ENCODE data around the gene APOBR.
"Not testable (repeated sequence)": the region's sequence is repeated elsewhere in the genome, so short reads cannot be mapped to it uniquely, and the experiment has no call there.

Gene APOBR

GRCh38 chr16:28526201-28527099, 32.0 kb downstream of the APOBR start:
- in situ Hi-C loops (cut with MboI; ENCODE audit: low sequenced_read_pairs) = no loop called here

- in situ Hi-C loops (cut with MboI; ENCODE audit: low sequenced_read_pairs) = not testable (repeated sequence)
Measured at GRCh38 chr16:28527100-28527785, 32.8 kb downstream of the APOBR start.

DNA sequence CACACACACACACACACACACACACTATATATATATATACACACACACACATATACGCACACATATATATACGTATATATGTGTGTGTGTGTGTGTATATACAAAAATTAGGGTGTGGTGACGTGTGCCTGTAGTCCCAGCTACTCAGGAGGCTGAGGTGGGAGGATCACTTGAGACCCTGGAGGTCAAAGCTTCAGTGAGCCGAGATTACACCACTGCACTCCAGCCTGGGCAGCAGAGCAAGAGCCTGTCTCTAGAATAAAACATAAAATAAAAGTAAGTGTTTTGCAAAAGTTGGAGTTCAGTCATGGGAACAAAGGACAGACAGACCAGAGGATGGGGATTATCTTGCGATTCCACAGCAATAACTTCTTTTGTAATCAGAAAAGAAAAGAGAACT, 33.5 kb downstream of the APOBR start:
- in situ Hi-C loops (cut with MboI; ENCODE audit: low sequenced_read_pairs) = no loop called here

DNA sequence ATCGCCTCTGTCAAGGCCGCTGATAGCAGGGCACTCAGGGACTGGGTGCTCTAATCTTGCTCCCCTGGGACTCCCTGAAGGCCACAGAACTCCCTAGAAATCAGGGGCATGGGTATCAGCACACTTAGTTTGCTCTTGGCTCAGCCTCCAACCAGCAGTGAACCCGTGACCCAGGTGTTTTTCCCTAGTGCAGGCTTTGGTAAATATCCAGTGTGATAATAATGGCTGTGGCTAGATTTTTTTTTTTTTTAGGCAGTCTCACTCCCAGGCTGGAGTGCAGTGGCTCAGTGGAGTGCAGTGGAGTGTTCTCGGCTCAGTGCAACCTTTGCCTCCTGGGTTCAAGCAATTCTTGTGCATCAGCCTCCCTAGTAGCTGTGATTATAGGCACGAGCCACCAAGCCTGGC, 34.0 kb downstream of the APOBR start:
- in situ Hi-C loops (cut with MboI; ENCODE audit: low sequenced_read_pairs) = no loop called here

DNA sequence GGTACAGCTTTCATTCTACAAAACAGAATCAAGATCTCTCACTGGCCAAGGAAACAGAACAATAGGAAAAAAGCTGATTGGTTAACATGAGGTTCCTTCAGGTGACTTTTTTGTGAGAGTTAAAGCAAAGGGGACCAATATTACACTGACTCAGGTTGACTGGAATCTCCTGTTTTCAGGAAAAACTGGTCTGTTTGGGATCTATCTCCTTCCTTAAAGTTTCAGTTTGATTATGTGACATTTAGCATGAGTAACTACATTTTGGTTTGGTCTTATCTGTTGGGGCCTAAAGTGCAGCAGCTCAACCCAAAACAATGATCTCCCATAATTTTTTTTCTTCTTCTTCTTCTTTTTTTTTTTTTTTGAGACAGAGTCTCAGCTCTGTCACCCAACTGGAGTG, 34.7 kb downstream of the APOBR start:
- in situ Hi-C loops (cut with MboI; ENCODE audit: low sequenced_read_pairs) = no loop called here

- in situ Hi-C loops (cut with MboI; ENCODE audit: low sequenced_read_pairs) = no loop called here
Measured at GRCh38 chr16:28531777-28532744, 37.6 kb downstream of the APOBR start.

- in situ Hi-C loops (cut with MboI; ENCODE audit: low sequenced_read_pairs) = no loop called here
Measured at GRCh38 chr16:28532940-28533647, 38.7 kb downstream of the APOBR start.

DNA sequence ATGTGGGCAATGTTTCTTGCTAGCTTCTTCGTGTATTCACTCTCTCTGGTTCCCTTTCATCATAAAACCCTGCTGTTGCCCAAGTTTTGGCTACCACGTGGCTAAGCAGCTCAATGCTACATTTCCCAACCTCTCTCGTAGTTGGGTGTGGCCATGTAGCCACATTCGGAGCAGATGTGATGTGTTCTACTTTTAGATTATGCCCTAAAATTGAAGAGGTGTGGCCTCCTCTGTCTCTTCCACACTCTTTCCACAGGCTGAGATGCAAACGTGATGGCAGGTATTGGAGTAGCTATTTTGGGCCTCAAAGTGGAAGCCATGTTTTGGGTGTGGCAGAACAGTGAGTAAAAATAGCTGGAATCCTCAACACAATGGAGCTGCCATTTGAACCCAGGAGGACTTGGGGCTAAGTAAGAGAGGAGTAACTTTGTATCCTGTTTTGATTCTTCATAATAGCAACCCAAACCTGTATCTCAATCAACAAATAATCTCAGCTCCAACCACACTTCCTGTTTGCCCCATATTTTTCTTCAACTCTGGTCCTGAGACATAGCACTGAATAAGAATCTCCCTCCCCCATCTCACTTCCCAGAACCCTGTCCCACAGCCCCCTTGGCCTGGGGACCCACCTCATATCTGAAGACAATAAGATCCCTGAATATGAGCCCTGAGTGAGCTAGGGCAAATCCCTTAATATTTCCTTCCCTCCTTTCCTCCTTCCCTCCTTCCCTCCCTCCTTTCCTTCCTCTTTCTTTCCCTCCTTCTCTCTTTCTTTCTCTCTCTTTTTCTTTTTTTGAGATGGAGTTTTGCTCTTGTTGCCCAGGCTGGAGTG, 40.3 kb downstream of the APOBR start:
- in situ Hi-C loops (cut with MboI; ENCODE audit: low sequenced_read_pairs) = no loop called here

DNA sequence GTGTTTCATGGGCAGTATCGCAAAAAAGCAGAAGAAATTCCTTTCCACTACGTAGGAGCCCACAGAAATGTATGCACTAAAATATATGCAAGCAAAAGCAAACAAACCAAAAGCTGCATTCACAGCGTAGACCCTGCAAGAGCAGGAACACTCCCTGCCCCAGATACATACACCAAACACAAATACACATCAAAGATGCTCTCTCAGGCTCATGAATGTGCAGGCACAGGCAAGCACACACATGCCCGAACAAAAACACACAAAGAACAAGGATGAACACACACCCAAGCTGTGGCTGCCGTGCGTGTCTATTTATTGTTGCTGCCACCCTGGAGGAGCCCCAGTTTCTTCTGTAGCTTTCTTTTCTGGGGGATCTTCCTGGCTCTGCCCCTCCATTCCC, 42.6 kb downstream of the APOBR start:
- in situ Hi-C loops (cut with MboI; ENCODE audit: low sequenced_read_pairs) = no loop called here

DNA sequence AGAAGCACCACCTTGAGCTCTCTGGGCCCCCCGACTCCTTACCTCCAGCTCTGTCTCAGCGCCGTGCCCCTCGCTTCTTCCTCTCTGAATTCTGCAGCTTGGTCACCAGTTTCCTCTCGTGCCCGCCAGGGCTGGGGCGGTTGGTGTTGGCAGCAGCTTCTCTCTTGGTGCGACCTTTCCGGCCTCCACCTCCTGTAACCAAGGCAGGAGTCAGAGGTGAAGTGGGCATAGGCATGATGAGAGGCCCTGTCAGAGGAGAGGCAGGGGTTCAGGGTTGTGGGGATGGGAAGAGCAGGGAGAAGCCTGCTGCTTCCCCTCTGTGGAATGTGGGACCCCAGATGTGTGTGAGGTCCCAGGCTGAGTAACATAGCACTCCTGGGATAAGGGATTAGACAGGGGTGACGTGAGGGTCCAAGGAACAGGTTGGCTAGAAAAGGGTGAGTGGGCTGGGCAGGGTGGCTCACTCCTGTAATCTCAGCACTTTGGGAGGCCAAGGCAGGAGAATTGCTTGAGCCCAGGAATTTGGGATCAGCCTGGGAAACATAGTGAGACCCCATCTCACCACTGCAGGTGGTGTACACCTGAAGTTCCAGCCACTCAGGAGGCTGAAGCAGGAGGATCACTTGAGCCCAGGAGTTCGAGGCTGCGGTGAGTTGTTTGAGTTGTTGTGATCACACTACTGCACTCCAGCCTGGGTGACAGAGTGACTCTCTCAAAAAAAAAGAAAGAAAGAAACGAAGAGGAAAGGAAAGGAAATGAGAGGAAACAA, 43.7 kb downstream of the APOBR start:
- in situ Hi-C loops (cut with MboI; ENCODE audit: low sequenced_read_pairs) = no loop called here

DNA sequence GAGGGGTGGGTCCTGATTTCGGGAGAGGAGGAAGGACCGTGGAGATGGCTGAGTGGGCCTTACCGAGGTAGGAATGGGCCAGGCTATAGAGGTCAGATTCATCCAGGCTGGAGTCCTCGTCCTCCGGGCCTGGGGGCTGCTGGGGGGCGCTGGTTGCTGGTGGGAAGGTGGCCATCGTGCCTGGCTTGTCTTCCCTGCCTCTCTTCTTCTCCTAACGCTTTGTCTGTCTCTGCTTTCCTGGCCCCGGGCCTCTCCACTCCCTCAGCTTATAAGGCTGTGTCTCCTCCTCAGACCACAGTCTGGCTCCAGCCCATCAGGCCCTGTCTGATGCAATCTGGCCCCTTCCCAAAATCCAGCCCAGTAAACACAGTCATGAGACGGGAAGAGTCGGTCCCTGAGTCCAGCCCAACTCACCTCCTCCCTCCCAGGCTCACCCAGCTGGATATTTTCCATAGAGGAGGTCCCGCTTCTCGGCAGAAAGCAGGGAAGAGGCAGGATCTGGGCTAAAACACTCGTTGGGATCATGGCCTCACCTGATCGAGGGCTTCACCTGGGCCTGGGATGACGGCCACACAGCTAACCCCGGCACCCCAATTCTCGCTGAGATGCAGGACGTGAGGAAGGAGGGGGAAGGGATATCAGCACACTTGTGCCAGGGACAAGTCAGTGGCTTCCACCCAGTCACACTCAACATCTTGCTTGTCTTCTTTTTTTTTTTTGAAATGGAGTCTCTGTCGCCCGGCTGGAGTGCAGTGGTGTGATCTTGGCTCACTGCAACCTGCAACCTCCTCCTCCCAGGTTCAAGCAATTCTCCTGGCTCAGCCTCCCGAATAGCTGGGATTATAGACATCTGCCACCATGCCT, 44.5 kb downstream of the APOBR start, which contains the start of gene NUPR1:
NUPR1 (minus strand) TSS at position 242 of the 864 bp plus-strand sequence; CDS start at position 175, 67 bp downstream.
- in situ Hi-C loops (cut with MboI; ENCODE audit: low sequenced_read_pairs) = no loop called here

- in situ Hi-C loops (cut with MboI; ENCODE audit: low sequenced_read_pairs) = no loop called here
Measured at GRCh38 chr16:28540346-28540745, 45.9 kb downstream of the APOBR start.

DNA sequence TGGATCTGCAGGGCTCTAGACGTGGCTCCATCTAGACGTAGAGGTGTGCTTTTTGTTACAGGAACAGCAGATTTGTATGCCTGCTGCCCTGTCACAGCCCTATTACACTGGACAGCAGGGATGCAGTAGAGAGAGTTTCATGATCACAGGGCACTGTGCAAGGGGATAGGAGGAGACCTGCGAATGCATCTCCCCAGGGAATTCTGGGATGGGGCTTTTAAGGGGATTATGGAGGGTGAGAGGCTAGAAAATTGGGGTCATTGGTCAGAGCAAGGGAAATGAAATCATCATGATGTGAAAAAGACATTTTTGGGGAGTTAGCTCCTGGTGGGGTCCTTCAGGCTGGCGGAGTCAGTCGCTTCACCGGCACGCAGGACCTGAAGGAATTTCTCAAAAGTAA, 48.2 kb downstream of the APOBR start:
- in situ Hi-C loops (cut with MboI; ENCODE audit: low sequenced_read_pairs) = no loop called here

GRCh38 chr16:28543072-28543471, 48.6 kb downstream of the APOBR start:
- in situ Hi-C loops (cut with MboI; ENCODE audit: low sequenced_read_pairs) = no loop called here

GRCh38 chr16:28544998-28545397, 50.6 kb downstream of the APOBR start:
- in situ Hi-C loops (cut with MboI; ENCODE audit: low sequenced_read_pairs) = no loop called here

DNA sequence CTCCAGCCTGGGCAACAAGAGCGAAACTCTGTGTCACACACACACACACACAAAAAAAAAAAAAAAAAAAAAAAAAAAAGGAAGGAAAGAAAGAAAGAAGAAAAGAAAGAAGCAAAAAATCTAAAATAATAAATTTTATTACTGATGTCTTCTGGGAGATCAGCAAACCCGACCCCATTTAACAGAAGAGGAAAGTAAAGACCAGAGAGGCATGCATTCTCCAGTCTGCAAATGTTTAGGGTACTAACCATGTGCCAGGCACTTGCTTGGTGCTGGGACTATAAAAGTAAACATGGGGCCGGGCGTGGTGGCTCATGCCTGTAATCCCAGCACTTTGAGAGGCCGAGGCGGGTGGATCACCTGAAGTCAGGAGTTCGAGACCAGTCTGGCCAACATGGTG, 51.5 kb downstream of the APOBR start:
- in situ Hi-C loops (cut with MboI; ENCODE audit: low sequenced_read_pairs) = not testable (repeated sequence)

DNA sequence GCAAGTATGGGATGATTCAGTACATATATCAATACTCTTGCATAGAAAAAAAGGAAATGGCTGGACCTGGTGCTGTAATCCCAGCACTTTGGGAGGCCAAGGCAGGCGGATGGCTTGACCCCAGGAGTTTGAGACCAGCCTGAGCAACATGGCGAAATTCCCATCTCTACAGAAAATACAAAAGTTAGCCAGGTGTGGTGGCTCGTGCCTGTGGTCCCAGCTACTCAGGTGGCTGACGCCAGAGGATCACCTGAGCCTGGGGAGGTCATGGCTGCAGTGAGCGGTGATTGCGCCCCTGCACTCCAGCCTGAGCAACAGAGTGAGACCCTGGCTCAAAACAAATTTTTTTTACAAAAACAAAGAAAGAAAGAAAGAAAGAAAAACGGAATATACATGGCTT, 52.2 kb downstream of the APOBR start:
- in situ Hi-C loops (cut with MboI; ENCODE audit: low sequenced_read_pairs) = no loop called here

GRCh38 chr16:28548306-28548802, 53.9 kb downstream of the APOBR start:
- in situ Hi-C loops (cut with MboI; ENCODE audit: low sequenced_read_pairs) = no loop called here
